Measurements from ENCODE around the gene AMBP. TPM values are rescaled to one million over a fixed set of nuclear protein-coding genes. Genes with fewer than 3 reads are reported as not detected.

Gene AMBP
- total and polyA plus RNA-seq, 4 donors: 3,440 to 6,678 (median 4,863) TPM

GRCh38 chr9:114084282-114085073 lies 6.4 kb upstream of the AMBP start:
- Histone ChIP-seq H3K4me1 (ENCODE audit: control insufficient read depth in 4 of 4, insufficient read depth in 4 of 4, low read length in 3 of 4) (peaks cover 2 to 39% (median 32%) of the 10 kb centered on the region in 4 donors), H3K27ac (ENCODE audit: low read depth in 1 of 2, low read length in 2 of 2) (no peak overlapping the region), H3K36me3 (ENCODE audit: control insufficient read depth in 4 of 4, insufficient read depth in 3 of 4, low read depth in 1 of 4, low read length in 3 of 4) (no peaks in the 10 kb centered on the region), H3K27me3 (ENCODE audit: control insufficient read depth in 4 of 4, insufficient read depth in 4 of 4, low read length in 3 of 4) (no peaks in the 10 kb centered on the region), H3K9ac (ENCODE audit: low read depth in 1 of 2, low read length in 2 of 2) (no peak overlapping the region), H3K9me3 (ENCODE audit: control insufficient read depth in 4 of 4, low read length in 3 of 4) (no peaks in the 10 kb centered on the region), H3K4me3 (ENCODE audit: low read depth in 1 of 3, low read length in 3 of 3) (no peak overlapping the region)
- peak; percentile 29 for DNase-seq (ENCODE audit: low spot score)
- WGBS: 86% methylated on average over 11 of the region's 11 CpGs
- no peak for TF ChIP-seq MAX (IDR thresholded peaks at IDR 0.05)

- 90% methylated on average over 6 of the region's 6 CpGs for WGBS
- Histone ChIP-seq H3K27me3 (ENCODE audit: control insufficient read depth in 4 of 4, insufficient read depth in 4 of 4, low read length in 3 of 4) (no peaks in the 10 kb centered on the region), H3K36me3 (ENCODE audit: control insufficient read depth in 4 of 4, insufficient read depth in 3 of 4, low read depth in 1 of 4, low read length in 3 of 4) (no peaks in the 10 kb centered on the region), H3K4me3 (ENCODE audit: low read depth in 1 of 3, low read length in 3 of 3) (no peak overlapping the region), H3K9me3 (ENCODE audit: control insufficient read depth in 4 of 4, low read length in 3 of 4) (no peaks in the 10 kb centered on the region), H3K27ac (ENCODE audit: low read depth in 1 of 2, low read length in 2 of 2) (no peak overlapping the region), H3K4me1 (ENCODE audit: control insufficient read depth in 4 of 4, insufficient read depth in 4 of 4, low read length in 3 of 4) (peaks cover 2 to 47% (median 40%) of the 10 kb centered on the region in 4 donors), H3K9ac (ENCODE audit: low read depth in 1 of 2, low read length in 2 of 2) (no peak overlapping the region)
- DNase-seq (ENCODE audit: low spot score): peak; percentile 27
- TF ChIP-seq FOXA2 (IDR thresholded peaks at IDR 0.05) (no peak), GABPA (IDR thresholded peaks at IDR 0.05 in 1 of 2, conservative IDR thresholded peaks at IDR 0.05 in 1 of 2) (no peak), FOXA1 (IDR thresholded peaks at IDR 0.05) (no peak), EGR1 (IDR thresholded peaks at IDR 0.05; ENCODE audit: low read depth in 2 of 2) (no peak), NR2F2 (IDR thresholded peaks at IDR 0.05) (no peak), SP1 (IDR thresholded peaks at IDR 0.05) (no peak), HNF4A (conservative IDR thresholded peaks at IDR 0.05) (no peak), RXRA (IDR thresholded peaks at IDR 0.05) (no peak), MAX (IDR thresholded peaks at IDR 0.05) (no peak), RAD21 (IDR thresholded peaks at IDR 0.05) (no peak), CTCF (IDR thresholded peaks at IDR 0.05; ENCODE audit: low read depth, low read length, missing input control) (no peak), JUND (IDR thresholded peaks at IDR 0.05) (no peak), HNF4G (IDR thresholded peaks at IDR 0.05) (no peak), ZBTB33 (IDR thresholded peaks at IDR 0.05) (no peak)
- TF ChIP-seq, protein P1, sequence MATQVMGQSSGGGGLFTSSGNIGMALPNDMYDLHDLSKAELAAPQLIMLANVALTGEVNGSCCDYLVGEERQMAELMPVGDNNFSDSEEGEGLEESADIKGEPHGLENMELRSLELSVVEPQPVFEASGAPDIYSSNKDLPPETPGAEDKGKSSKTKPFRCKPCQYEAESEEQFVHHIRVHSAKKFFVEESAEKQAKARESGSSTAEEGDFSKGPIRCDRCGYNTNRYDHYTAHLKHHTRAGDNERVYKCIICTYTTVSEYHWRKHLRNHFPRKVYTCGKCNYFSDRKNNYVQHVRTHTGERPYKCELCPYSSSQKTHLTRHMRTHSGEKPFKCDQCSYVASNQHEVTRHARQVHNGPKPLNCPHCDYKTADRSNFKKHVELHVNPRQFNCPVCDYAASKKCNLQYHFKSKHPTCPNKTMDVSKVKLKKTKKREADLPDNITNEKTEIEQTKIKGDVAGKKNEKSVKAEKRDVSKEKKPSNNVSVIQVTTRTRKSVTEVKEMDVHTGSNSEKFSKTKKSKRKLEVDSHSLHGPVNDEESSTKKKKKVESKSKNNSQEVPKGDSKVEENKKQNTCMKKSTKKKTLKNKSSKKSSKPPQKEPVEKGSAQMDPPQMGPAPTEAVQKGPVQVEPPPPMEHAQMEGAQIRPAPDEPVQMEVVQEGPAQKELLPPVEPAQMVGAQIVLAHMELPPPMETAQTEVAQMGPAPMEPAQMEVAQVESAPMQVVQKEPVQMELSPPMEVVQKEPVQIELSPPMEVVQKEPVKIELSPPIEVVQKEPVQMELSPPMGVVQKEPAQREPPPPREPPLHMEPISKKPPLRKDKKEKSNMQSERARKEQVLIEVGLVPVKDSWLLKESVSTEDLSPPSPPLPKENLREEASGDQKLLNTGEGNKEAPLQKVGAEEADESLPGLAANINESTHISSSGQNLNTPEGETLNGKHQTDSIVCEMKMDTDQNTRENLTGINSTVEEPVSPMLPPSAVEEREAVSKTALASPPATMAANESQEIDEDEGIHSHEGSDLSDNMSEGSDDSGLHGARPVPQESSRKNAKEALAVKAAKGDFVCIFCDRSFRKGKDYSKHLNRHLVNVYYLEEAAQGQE (IDR thresholded peaks at IDR 0.05): no peak
Observed at GRCh38 chr9:114083666-114084065, 5.6 kb upstream of the AMBP start.
